HCT116 (cell line): ENCODE measurements around the gene CXXC5. TPM values are rescaled to one million over a fixed set of nuclear protein-coding genes. Genes with fewer than 3 reads are reported as not detected.
A peak's percentile ranks its signal among the peaks of the same experiment; 100 is the strongest.

Experiments
- ATAC-seq: fragments of 200-7000 bp; cut with Tn5 transposase; 2 replicates; pipeline ENCODE4 v1.9.1; 2020; ENCODE audit warnings: mild to moderate bottlenecking, moderate library complexity
- BruUV-seq: library from RNA; stranded (reverse); fragments of 400-500 nt; replicated peaks from 2 replicates; lab custom pipeline; 2021; lab: Mats Ljungman, UMichigan
- CTCF ChIA-PET: fragments of 300-600 bp; sonication (Branson Sonifier 250); formaldehyde crosslinking; loops from one replicate; lab custom pipeline; 2021; ENCODE audit warnings: antibody characterized with exemption; lab: Charles Lee
- POLR2A ChIA-PET: fragments of 300-600, 350-600 bp; sonication (Branson Sonifier 250); formaldehyde crosslinking; loops from one replicate; lab custom pipeline; 2021; ENCODE audit warnings: antibody characterized with exemption; lab: Charles Lee
- RAD21 ChIA-PET, 2 experiments: fragments of 300-600 bp; sonication (Branson Sonifier 250); formaldehyde crosslinking; loops; one replicate each; lab custom pipeline; 2023; ENCODE audit warnings: low total read pairs in 2 of 2; ENCODE audit not compliant: uncharacterized antibody in 2 of 2, unreplicated experiment in 2 of 2, low non-redundant PET in 1 of 2; lab: Charles Lee
- DNase-seq: peaks from one replicate; pipeline ENCODE4 v3.0.0-alpha.2; 2010; ENCODE audit warnings: low read depth, low spot score
- H2AFZ ChIP-seq: fragments of 200-600 bp; shearing (Covaris generic), sonication (generic); 2 replicates; pipeline ENCODE4 v1.6.1; 2017; ENCODE audit warnings: low read depth, mixed run types, mixed read lengths, antibody characterized with exemption, low read length; ENCODE audit not compliant: poor library complexity, severe bottlenecking
- H3K27ac ChIP-seq: 2 replicates; pipeline ENCODE4 v1.5.1; 2012; ENCODE audit warnings: low read depth, low read length
- H3K27me3 ChIP-seq: fragments of 200-600 bp; sonication (generic); 2 replicates; pipeline ENCODE4 v1.6.1; 2016; ENCODE audit warnings: mixed run types, low read length, mixed read lengths; ENCODE audit not compliant: insufficient read depth
- H3K36me3 ChIP-seq, 2 experiments: fragments of 200-500 bp in 1 of 2; fragments of 200-600 bp in 1 of 2; sonication (Bioruptor generic) in 1 of 2; sonication (generic) in 1 of 2; 2 replicates each; pipeline versions ENCODE4 v1.5.1 to v1.6.1; 2014 to 2016; ENCODE audit warnings: low read length in 2 of 2, inconsistent platforms in 1 of 2, mixed read lengths in 1 of 2, mixed run types in 1 of 2; ENCODE audit not compliant: insufficient read depth in 2 of 2, control insufficient read depth in 1 of 2
- H3K4me1 ChIP-seq, 2 experiments: fragments of 200-600 bp in 1 of 2; sonication (generic) in 1 of 2; 2 replicates each; pipeline versions ENCODE4 v1.5.1 to v1.6.1; 2012 to 2017; ENCODE audit warnings: low read length in 2 of 2, inconsistent platforms in 1 of 2, mild to moderate bottlenecking in 1 of 2, mixed read lengths in 1 of 2, mixed run types in 1 of 2, moderate library complexity in 1 of 2; ENCODE audit not compliant: insufficient read depth in 2 of 2, control insufficient read depth in 1 of 2
- H3K4me2 ChIP-seq: fragments of 200-600 bp; sonication (generic); 2 replicates; pipeline ENCODE4 v1.6.1; 2017; ENCODE audit warnings: mixed run types, low read length, mixed read lengths
- H3K4me3 ChIP-seq, 2 experiments: fragments of 200-600 bp in 1 of 2; sonication (generic) in 1 of 2; replicated peaks in 1 of 2; 2 replicates each; pipeline ENCODE4 v1.5.1; 2011 to 2016; ENCODE audit warnings: low read length in 2 of 2, control low read depth in 1 of 2, low read depth in 1 of 2, mild to moderate bottlenecking in 1 of 2, mixed read lengths in 1 of 2, mixed run types in 1 of 2
- H3K79me2 ChIP-seq: fragments of 200-600 bp; sonication (generic); 2 replicates; pipeline ENCODE4 v1.6.1; 2017; ENCODE audit warnings: mild to moderate bottlenecking, mixed run types, low read length, moderate library complexity, mixed read lengths; ENCODE audit not compliant: insufficient read depth
- H3K9ac ChIP-seq: fragments of 200-600 bp; sonication (generic); 2 replicates; pipeline ENCODE4 v1.6.1; 2016; ENCODE audit warnings: low read length, mixed read lengths
- H3K9me2 ChIP-seq: fragments of 200-600 bp; sonication (generic), shearing (Covaris generic); 2 replicates; pipeline ENCODE4 v1.6.1; 2017; ENCODE audit warnings: mixed run types, mild to moderate bottlenecking, moderate library complexity; ENCODE audit not compliant: insufficient read depth
- H3K9me3 ChIP-seq, 2 experiments: fragments of 200-500 bp in 1 of 2; fragments of 200-600 bp in 1 of 2; sonication (Bioruptor generic) in 1 of 2; sonication (generic) in 1 of 2; 2 replicates each; pipeline ENCODE4 v1.6.1; 2014 to 2017; ENCODE audit warnings: low read length in 2 of 2, mixed read lengths in 2 of 2, inconsistent platforms in 1 of 2, low read depth in 1 of 2, mild to moderate bottlenecking in 1 of 2, mixed run types in 1 of 2, moderate library complexity in 1 of 2; ENCODE audit not compliant: control insufficient read depth in 1 of 2, insufficient read depth in 1 of 2
- H4K20me1 ChIP-seq: fragments of 200-600 bp; sonication (generic), shearing (Covaris generic); 2 replicates; pipeline ENCODE4 v1.6.1; 2017; ENCODE audit warnings: mixed run types, mild to moderate bottlenecking, moderate library complexity; ENCODE audit not compliant: insufficient read depth
- CTCF ChIP-seq, 3 experiments: fragments of 200-600 bp in 1 of 3; sonication (generic) in 1 of 3; IDR thresholded peaks in 2 of 3; conservative IDR thresholded peaks in 1 of 3; 2 replicates each; pipeline ENCODE4 v1.5.1; 2012 to 2017; ENCODE audit warnings: low read depth in 2 of 3, low read length in 2 of 3, antibody characterized with exemption in 1 of 3, borderline replicate concordance in 1 of 3, control low read depth in 1 of 3, mild to moderate bottlenecking in 1 of 3, mixed read lengths in 1 of 3, mixed run types in 1 of 3, moderate library complexity in 1 of 3; ENCODE audit not compliant: insufficient read depth in 1 of 3
- POLR2AphosphoS5 ChIP-seq: IDR thresholded peaks from 2 replicates; pipeline ENCODE4 v1.6.1; 2011; ENCODE audit warnings: mild to moderate bottlenecking, low read depth, low read length, moderate library complexity
- SIN3A ChIP-seq: IDR thresholded peaks from 2 replicates; pipeline ENCODE4 v1.6.1; 2012; ENCODE audit warnings: low read depth
- YY1 ChIP-seq: IDR thresholded peaks from 2 replicates; pipeline ENCODE4 v1.6.1; 2011; ENCODE audit warnings: low read length, low read depth, moderate library complexity, mild to moderate bottlenecking; ENCODE audit not compliant: insufficient replicate concordance; ENCODE audit errors: extremely low read depth
- intact Hi-C: fragments of 100-400 bp; cut with micrococcal nuclease; formaldehyde crosslinking; loops from 2 replicates; pipeline ENCODE4 v1.10.0; 2022
- total RNA-seq: library from RNA; stranded (reverse); gene quantifications from one replicate; pipeline ENCODE4 v1.2.1, GENCODE V29; 2021; ENCODE audit not compliant: unreplicated experiment

CXXC5 gene
- total RNA-seq, 1 experiment from 2014 or later, result 43.1 TPM

GRCh38 chr5:139633295-139634027 lies 14.7 kb upstream of the CXXC5 start:
- intact Hi-C loops, result loop anchor here (1.0 to 10.0 kb wide), 4 partner anchors 57 to 211 kb away; no protein-coding TSS in a partner anchor
- Histone ChIP-seq H3K9me2 (no peaks in the 10 kb centered on the region), H3K36me3 (no peaks in the 10 kb centered on the region; a peak in 1 of 4 replicates), H3K27ac (no peak overlapping the region), H2AFZ (no peak overlapping the region), H4K20me1 (no peaks in the 10 kb centered on the region), H3K9ac (no peak overlapping the region), H3K27me3 (no peaks in the 10 kb centered on the region), H3K9me3 (no peaks in the 10 kb centered on the region), H3K4me1 (peaks cover 29 to 37% of the 10 kb centered on the region in 2 experiments), H3K79me2 (no peaks in the 10 kb centered on the region)
- BruUV-seq, result no TSS peak
- ChIA-PET POLR2A (no interaction called here), CTCF (interaction anchor here (0.8 to 6.5 kb wide), 19 partner anchors 9 to 335 kb away, joined by 3 to 81 read pairs (median 5); partner anchors contain the start of gene CXXC5), RAD21 (interaction anchor here (0.8 to 1.9 kb wide), 6 partner anchors 15 to 132 kb away, joined by 3 to 9 read pairs (median 6); partner anchors contain the start of gene CXXC5 (in 1 of the 2))
- DNase-seq, result no peak
- TF ChIP-seq YY1 (peak; percentile 18), CTCF (IDR thresholded peaks at IDR 0.05 in 2 of 3, conservative IDR thresholded peaks at IDR 0.05 in 1 of 3; ENCODE audit: borderline replicate concordance in 1 of 3, insufficient read depth in 1 of 3, low read depth in 2 of 3, low read length in 2 of 3) (peak in 2 of 3 experiments; percentile 99; a peak in 4 of 6 replicates), SIN3A (no peak), POLR2AphosphoS5 (peak; percentile 58; the same call in 1 of the 2 replicates)
- TF ChIP-seq, all 23 proteins: peak for 3
- ATAC-seq, result peak; percentile 56
- Histone ChIP-seq H3K4me3 (no peak overlapping the region), H3K4me2 (no peak overlapping the region)
